Upper lobe of left lung (tissue), 4 donors: ENCODE results near the gene TOP3B.

Experiments used
- CTCF ChIP-seq, 6 experiments: fragments of 450-650 bp in 4 of 6; fragments of 200-600 bp in 2 of 6; sonication (generic) in 2 of 6; IDR thresholded peaks; one replicate each; pipeline ENCODE4 v1.5.1; 2016 to 2019; ENCODE audit warnings: antibody characterized with exemption in 6 of 6
- EP300 ChIP-seq, 4 donors: sonication (generic); formaldehyde crosslinking; IDR thresholded peaks; one replicate each; pipeline ENCODE4 v1.5.1; 2017; ENCODE audit warnings: antibody characterized with exemption in 4 of 4, control low read depth in 2 of 4
- POLR2A ChIP-seq, 4 donors: fragments of 450-650 bp; IDR thresholded peaks; one replicate each; pipeline ENCODE4 v1.5.1; 2016 to 2017; ENCODE audit warnings: antibody characterized with exemption in 4 of 4, mild to moderate bottlenecking in 2 of 4
- POLR2AphosphoS5 ChIP-seq, 2 donors: sonication (generic); formaldehyde crosslinking; IDR thresholded peaks; one replicate each; pipeline ENCODE4 v1.5.1; 2017; ENCODE audit warnings: antibody characterized with exemption in 2 of 2

- TF ChIP-seq CTCF (IDR thresholded peaks at IDR 0.05) (peak in 1 of 6 experiments; percentile 33), POLR2A (IDR thresholded peaks at IDR 0.05) (peak in 3 of 4 donors; percentile 19 to 70 (median 41)), POLR2AphosphoS5 (IDR thresholded peaks at IDR 0.05) (peak; percentile 60 to 63), EP300 (IDR thresholded peaks at IDR 0.05) (no peak)
Observed at GRCh38 chr22:21982338-21982965, at the start of gene TOP3B.
